ENCODE data around the gene JCAD. TPM values are rescaled to one million over a fixed set of nuclear protein-coding genes. Genes with fewer than 3 reads are reported as not detected.

JCAD gene
- polyA plus RNA-seq, 2 of the 4 experiments (the other 2 are of a cell fraction), result 4.4 to 6.4 TPM

DNA sequence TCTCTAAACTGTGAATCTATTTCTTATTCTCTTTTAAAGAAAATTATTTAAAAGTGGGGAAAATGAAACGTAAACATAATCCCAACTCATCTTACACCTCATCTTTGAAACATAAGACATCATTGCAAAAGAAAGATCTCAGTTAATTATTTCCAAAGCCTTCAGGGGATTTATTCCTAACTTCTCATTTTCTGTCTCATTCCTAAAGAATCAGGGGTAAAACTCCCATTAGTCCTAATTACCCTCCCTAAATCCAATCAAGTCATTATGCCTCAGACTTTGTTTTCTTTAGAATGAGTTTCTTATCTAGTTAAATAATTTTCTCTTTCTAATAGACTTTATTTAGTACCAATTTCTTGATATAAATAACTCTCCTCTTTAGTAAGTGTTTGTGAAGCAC lies 39.7 kb upstream of the JCAD start:
- no peak overlapping the region for H3K27ac ChIP-seq
- H3K4me2 ChIP-seq, result peak overlapping the region; percentile 55
- POLR2A ChIA-PET, result no interaction called here

GRCh38 chr10:30098629-30099028 lies 39.2 kb upstream of the JCAD start:
- CTCF ChIA-PET, result interaction anchor here (0.9 to 1.3 kb wide), 2 partner anchors 22 to 115 kb away, joined by 3 read pairs; no protein-coding TSS in a partner anchor
- peaks cover 12% of the 10 kb centered on the region for H3K4me1 ChIP-seq
- 7% methylated on average over 3 of the region's 3 CpGs for WGBS (ENCODE audit: missing lambda C conversion rate)
- no peaks in the 10 kb centered on the region for H3K9me3 ChIP-seq
- ATAC-seq (no peak), FAIRE-seq (no peak), DNase-seq (ENCODE audit: low read depth in 1 of 2, low spot score in 1 of 2) (peak in 1 of 2 experiments; percentile 12)
- H3K4me2 ChIP-seq, result peak overlapping the region; percentile 55
- H3K27ac ChIP-seq, result no peak overlapping the region
- POLR2A ChIA-PET, result no interaction called here
- no peak overlapping the region for H3K4me3 ChIP-seq
- TF ChIP-seq, protein P1, sequence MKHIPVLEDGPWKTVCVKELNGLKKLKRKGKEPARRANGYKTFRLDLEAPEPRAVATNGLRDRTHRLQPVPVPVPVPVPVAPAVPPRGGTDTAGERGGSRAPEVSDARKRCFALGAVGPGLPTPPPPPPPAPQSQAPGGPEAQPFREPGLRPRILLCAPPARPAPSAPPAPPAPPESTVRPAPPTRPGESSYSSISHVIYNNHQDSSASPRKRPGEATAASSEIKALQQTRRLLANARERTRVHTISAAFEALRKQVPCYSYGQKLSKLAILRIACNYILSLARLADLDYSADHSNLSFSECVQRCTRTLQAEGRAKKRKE (CRISPR knock-in tag; IDR thresholded peaks at IDR 0.05; ENCODE audit: low read depth), result no peak
- TF ChIP-seq, protein P2, sequence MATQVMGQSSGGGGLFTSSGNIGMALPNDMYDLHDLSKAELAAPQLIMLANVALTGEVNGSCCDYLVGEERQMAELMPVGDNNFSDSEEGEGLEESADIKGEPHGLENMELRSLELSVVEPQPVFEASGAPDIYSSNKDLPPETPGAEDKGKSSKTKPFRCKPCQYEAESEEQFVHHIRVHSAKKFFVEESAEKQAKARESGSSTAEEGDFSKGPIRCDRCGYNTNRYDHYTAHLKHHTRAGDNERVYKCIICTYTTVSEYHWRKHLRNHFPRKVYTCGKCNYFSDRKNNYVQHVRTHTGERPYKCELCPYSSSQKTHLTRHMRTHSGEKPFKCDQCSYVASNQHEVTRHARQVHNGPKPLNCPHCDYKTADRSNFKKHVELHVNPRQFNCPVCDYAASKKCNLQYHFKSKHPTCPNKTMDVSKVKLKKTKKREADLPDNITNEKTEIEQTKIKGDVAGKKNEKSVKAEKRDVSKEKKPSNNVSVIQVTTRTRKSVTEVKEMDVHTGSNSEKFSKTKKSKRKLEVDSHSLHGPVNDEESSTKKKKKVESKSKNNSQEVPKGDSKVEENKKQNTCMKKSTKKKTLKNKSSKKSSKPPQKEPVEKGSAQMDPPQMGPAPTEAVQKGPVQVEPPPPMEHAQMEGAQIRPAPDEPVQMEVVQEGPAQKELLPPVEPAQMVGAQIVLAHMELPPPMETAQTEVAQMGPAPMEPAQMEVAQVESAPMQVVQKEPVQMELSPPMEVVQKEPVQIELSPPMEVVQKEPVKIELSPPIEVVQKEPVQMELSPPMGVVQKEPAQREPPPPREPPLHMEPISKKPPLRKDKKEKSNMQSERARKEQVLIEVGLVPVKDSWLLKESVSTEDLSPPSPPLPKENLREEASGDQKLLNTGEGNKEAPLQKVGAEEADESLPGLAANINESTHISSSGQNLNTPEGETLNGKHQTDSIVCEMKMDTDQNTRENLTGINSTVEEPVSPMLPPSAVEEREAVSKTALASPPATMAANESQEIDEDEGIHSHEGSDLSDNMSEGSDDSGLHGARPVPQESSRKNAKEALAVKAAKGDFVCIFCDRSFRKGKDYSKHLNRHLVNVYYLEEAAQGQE (IDR thresholded peaks at IDR 0.05), result no peak
- no peak for TF ChIP-seq FOSL2 (IDR thresholded peaks at IDR 0.05)
- peak; percentile 40; the same call in 1 of the 2 replicates for TF ChIP-seq FOSL2 (CRISPR knock-in tag; IDR thresholded peaks at IDR 0.05)

More for the DNA sequence above, 39.7 kb upstream of the JCAD start:
- Histone ChIP-seq H3K4me1 (peaks cover 12% of the 10 kb centered on the region), H3K4me3 (no peak overlapping the region), H3K9me3 (no peaks in the 10 kb centered on the region)
- no peak for DNase-seq (ENCODE audit: low read depth in 1 of 2, low spot score in 1 of 2)
- FAIRE-seq, result no peak
- no peak for TF ChIP-seq EP300 (IDR thresholded peaks at IDR 0.05)
- TF ChIP-seq USF2 (IDR thresholded peaks at IDR 0.05), result no peak
- TF ChIP-seq, protein P3, sequence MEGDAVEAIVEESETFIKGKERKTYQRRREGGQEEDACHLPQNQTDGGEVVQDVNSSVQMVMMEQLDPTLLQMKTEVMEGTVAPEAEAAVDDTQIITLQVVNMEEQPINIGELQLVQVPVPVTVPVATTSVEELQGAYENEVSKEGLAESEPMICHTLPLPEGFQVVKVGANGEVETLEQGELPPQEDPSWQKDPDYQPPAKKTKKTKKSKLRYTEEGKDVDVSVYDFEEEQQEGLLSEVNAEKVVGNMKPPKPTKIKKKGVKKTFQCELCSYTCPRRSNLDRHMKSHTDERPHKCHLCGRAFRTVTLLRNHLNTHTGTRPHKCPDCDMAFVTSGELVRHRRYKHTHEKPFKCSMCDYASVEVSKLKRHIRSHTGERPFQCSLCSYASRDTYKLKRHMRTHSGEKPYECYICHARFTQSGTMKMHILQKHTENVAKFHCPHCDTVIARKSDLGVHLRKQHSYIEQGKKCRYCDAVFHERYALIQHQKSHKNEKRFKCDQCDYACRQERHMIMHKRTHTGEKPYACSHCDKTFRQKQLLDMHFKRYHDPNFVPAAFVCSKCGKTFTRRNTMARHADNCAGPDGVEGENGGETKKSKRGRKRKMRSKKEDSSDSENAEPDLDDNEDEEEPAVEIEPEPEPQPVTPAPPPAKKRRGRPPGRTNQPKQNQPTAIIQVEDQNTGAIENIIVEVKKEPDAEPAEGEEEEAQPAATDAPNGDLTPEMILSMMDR (IDR thresholded peaks at IDR 0.05), result no peak
- TF ChIP-seq, protein P1 (CRISPR knock-in tag; IDR thresholded peaks at IDR 0.05; ENCODE audit: low read depth), result no peak
- no peak for TF ChIP-seq HOXA7 (CRISPR knock-in tag; IDR thresholded peaks at IDR 0.05)
- TF ChIP-seq SREBF2 (IDR thresholded peaks at IDR 0.05), result no peak
- TF ChIP-seq KDM5A (IDR thresholded peaks at IDR 0.05), result no peak
- TF ChIP-seq KDM1A (IDR thresholded peaks at IDR 0.05; ENCODE audit: low read depth), result no peak
- TF ChIP-seq NFE2L2 (conservative IDR thresholded peaks at IDR 0.05; ENCODE audit: low read length), result no peak
- no peak for TF ChIP-seq FOSB (CRISPR knock-in tag; IDR thresholded peaks at IDR 0.05)
- TF ChIP-seq ZSCAN20 (CRISPR knock-in tag; IDR thresholded peaks at IDR 0.05), result no peak
- TF ChIP-seq HEYL (CRISPR knock-in tag; IDR thresholded peaks at IDR 0.05), result no peak
- no peak for TF ChIP-seq RARB (CRISPR knock-in tag; IDR thresholded peaks at IDR 0.05)
- no peak for TF ChIP-seq EHF (CRISPR knock-in tag; IDR thresholded peaks at IDR 0.05)
- TF ChIP-seq ELK1 (IDR thresholded peaks at IDR 0.05; ENCODE audit: low read depth, low read length), result no peak
- no peak for TF ChIP-seq FOXS1 (CRISPR knock-in tag; IDR thresholded peaks at IDR 0.05)
- no peak for TF ChIP-seq EHMT2 (IDR thresholded peaks at IDR 0.05; ENCODE audit: low read depth)
- TF ChIP-seq RCOR1 (IDR thresholded peaks at IDR 0.05; ENCODE audit: low read depth, low read length), result no peak
- no peak for TF ChIP-seq CHD2 (IDR thresholded peaks at IDR 0.05; ENCODE audit: low read length, partially characterized antibody)
- ATAC-seq, result no peak
- CTCF ChIA-PET, result interaction anchor here (1.3 kb wide), 1 partner anchor 22 kb away, joined by 3 read pairs; no protein-coding TSS in a partner anchor
- 43% methylated on average over 1 of the region's 1 CpG for WGBS (ENCODE audit: missing lambda C conversion rate)

Measured in A549 (cell line).